Endothelial cell of umbilical vein (primary cell): ENCODE data around the gene MYOG. TPM values are rescaled to one million over a fixed set of nuclear protein-coding genes. Genes with fewer than 3 reads are reported as not detected.

Source experiments
- BruUV-seq: library from RNA; stranded (reverse); fragments of 400-500 nt; replicated peaks from 2 replicates; lab custom pipeline; 2021; lab: Mats Ljungman, UMichigan
- CTCF ChIA-PET: fragments of 300-600, 350-600 bp; sonication (Branson Sonifier 250); formaldehyde crosslinking; loops from one replicate; lab custom pipeline; 2021; ENCODE audit warnings: antibody characterized with exemption, inconsistent platforms; lab: Charles Lee
- POLR2A ChIA-PET: fragments of 300-600, 350-600 bp; sonication (Branson Sonifier 250); formaldehyde crosslinking; loops from one replicate; lab custom pipeline; 2021; ENCODE audit warnings: antibody characterized with exemption, inconsistent platforms; lab: Charles Lee
- DNase-seq: peaks from one replicate; pipeline ENCODE4 v3.0.0-alpha.2; 2011; ENCODE audit warnings: low read depth, low spot score
- FAIRE-seq: peaks from 2 replicates; lab custom pipeline; 2011; peaks lifted over from hg19 to GRCh38; lab: Jason Lieb, UNC
- H2AFZ ChIP-seq: 2 replicates; pipeline ENCODE4 v1.6.0; 2012; ENCODE audit warnings: low read depth, low read length, control low read depth, inconsistent platforms
- H3K27ac ChIP-seq: 2 replicates; pipeline ENCODE4 v1.5.1; 2011; ENCODE audit warnings: low read depth, mild to moderate bottlenecking, control low read depth, low read length, moderate library complexity; ENCODE audit not compliant: insufficient read depth
- H3K27me3 ChIP-seq, 2 experiments: 2 replicates each; pipeline versions ENCODE4 v1.6.0 to v1.6.1; 2011; ENCODE audit warnings: low read length in 2 of 2, mixed read lengths in 1 of 2; ENCODE audit not compliant: control insufficient read depth in 2 of 2, insufficient read depth in 2 of 2
- H3K36me3 ChIP-seq, 2 experiments: 2 replicates in 1 of 2; 3 replicates in 1 of 2; pipeline ENCODE4 v1.5.1; 2011; ENCODE audit warnings: low read length in 2 of 2, mild to moderate bottlenecking in 1 of 2, moderate library complexity in 1 of 2; ENCODE audit not compliant: control insufficient read depth in 2 of 2, insufficient read depth in 2 of 2; ENCODE audit errors: extremely low read depth in 1 of 2
- H3K4me1 ChIP-seq: 3 replicates; pipeline ENCODE4 v1.5.1; 2011; ENCODE audit warnings: mild to moderate bottlenecking, low read length; ENCODE audit not compliant: control insufficient read depth, insufficient read depth; ENCODE audit errors: extremely low read depth
- H3K4me2 ChIP-seq: 2 replicates; pipeline ENCODE4 v1.6.1; 2011; ENCODE audit warnings: low read length, control low read depth, mixed read lengths; ENCODE audit not compliant: insufficient read depth
- H3K4me3 ChIP-seq, 3 experiments: fragments of 200-600 bp in 1 of 3; sonication (generic), shearing (Covaris generic) in 1 of 3; replicated peaks in 1 of 3; 2 replicates each; pipeline ENCODE4 v1.5.1; 2011 to 2016; ENCODE audit warnings: control low read depth in 3 of 3, low read length in 3 of 3, mild to moderate bottlenecking in 2 of 3, inconsistent platforms in 1 of 3, low read depth in 1 of 3, moderate library complexity in 1 of 3; ENCODE audit not compliant: insufficient read depth in 1 of 3
- H3K79me2 ChIP-seq: 2 replicates; pipeline ENCODE4 v1.6.0; 2012; ENCODE audit warnings: low read length, inconsistent platforms; ENCODE audit not compliant: control insufficient read depth, insufficient read depth
- H3K9ac ChIP-seq: replicated peaks from 2 replicates; pipeline ENCODE3; 2011; ENCODE audit warnings: low read length, control low read depth; ENCODE audit not compliant: insufficient read depth; ENCODE audit errors: extremely low read depth
- H3K9me1 ChIP-seq: replicated peaks from 3 replicates; pipeline ENCODE4 v1.6.0; 2011; ENCODE audit warnings: mild to moderate bottlenecking, low read length; ENCODE audit not compliant: control insufficient read depth, insufficient read depth; ENCODE audit errors: extremely low read depth
- H3K9me3 ChIP-seq: replicated peaks from 2 replicates; pipeline ENCODE4 v1.5.1; 2012; ENCODE audit warnings: low read length, inconsistent platforms; ENCODE audit not compliant: control insufficient read depth, insufficient read depth
- H4K20me1 ChIP-seq: replicated peaks from 2 replicates; pipeline ENCODE3; 2011; ENCODE audit warnings: mild to moderate bottlenecking, low read length; ENCODE audit not compliant: control insufficient read depth, insufficient read depth; ENCODE audit errors: extremely low read depth
- CTCF ChIP-seq, 2 donors: IDR thresholded peaks; 1 replicate in 1 of 2; 2 replicates in 1 of 2; pipeline ENCODE4 v1.5.1; 2011; ENCODE audit warnings: low read length in 2 of 2, mild to moderate bottlenecking in 2 of 2, moderate library complexity in 2 of 2, control low read depth in 1 of 2, inconsistent platforms in 1 of 2, low read depth in 1 of 2; ENCODE audit not compliant: insufficient read depth in 1 of 2; ENCODE audit errors: extremely low read depth in 1 of 2
- EZH2 ChIP-seq: IDR thresholded peaks from 2 replicates; pipeline ENCODE4 v1.6.1; 2012; ENCODE audit warnings: borderline replicate concordance, low read depth, mild to moderate bottlenecking, moderate library complexity, low read length, inconsistent platforms; ENCODE audit not compliant: severe bottlenecking
- FOS ChIP-seq: IDR thresholded peaks from 2 replicates; pipeline ENCODE4 v1.6.1; 2011; ENCODE audit warnings: mild to moderate bottlenecking, low read length, moderate library complexity, borderline replicate concordance; ENCODE audit not compliant: insufficient read depth
- GATA2 ChIP-seq: IDR thresholded peaks from 2 replicates; pipeline ENCODE4 v1.7.0; 2011; ENCODE audit warnings: low read depth, mild to moderate bottlenecking, moderate library complexity, mixed read lengths, low read length; ENCODE audit not compliant: insufficient read length, insufficient read depth
- JUN ChIP-seq: IDR thresholded peaks from 2 replicates; pipeline ENCODE4 v1.6.1; 2011; ENCODE audit warnings: borderline replicate concordance, low read depth; ENCODE audit not compliant: insufficient read length, insufficient read depth
- POLR2A ChIP-seq: IDR thresholded peaks from 2 replicates; pipeline ENCODE4 v1.6.1; 2012; ENCODE audit warnings: low read depth, mild to moderate bottlenecking, control low read depth, low read length
- POLR2AphosphoS5 ChIP-seq: IDR thresholded peaks from 2 replicates; pipeline ENCODE4 v1.6.1; 2012; ENCODE audit warnings: low read depth, mild to moderate bottlenecking, control low read depth, low read length, moderate library complexity; ENCODE audit not compliant: insufficient read depth
- dilution Hi-C: fragments of 300-500 bp; cut with MboI; formaldehyde crosslinking; loops from one replicate; pipeline ENCODE4 v1.15.0; 2019; ENCODE audit warnings: low sequenced_read_pairs; ENCODE audit not compliant: extremely low pct_ligation_motif_present
- intact Hi-C: fragments of 100-400 bp; cut with micrococcal nuclease; formaldehyde crosslinking; loops from one replicate; pipeline ENCODE4 v1.10.0; 2022
- polyA plus RNA-seq, 4 experiments: library from polyadenylated mRNA; depleted of rRNA in 3 of 4; stranded (reverse) in 3 of 4; unstranded in 1 of 4; fragments of >200 nt; gene quantifications; 2 replicates each; pipeline versions ENCODE4 v1.2.1 to v1.2.3, GENCODE V29; 2011 to 2012; ENCODE audit warnings: missing spikeins in 1 of 4
- total RNA-seq: library from RNA; stranded (reverse); gene quantifications from 2 replicates; pipeline ENCODE4 v1.2.3, GENCODE V29; 2021

MYOG gene
- total and polyA plus RNA-seq, 2 donors (not counting 3 experiments of a cell fraction or from before 2014, with no cell fraction given): not detected

GRCh38 chr1:203126866-203127665 is 41.3 kb upstream of the MYOG start:
- dilution Hi-C loops (no loop called here), intact Hi-C loops (no loop called here)
- H3K27ac ChIP-seq: no peak overlapping the region
- DNase-seq (no peak), FAIRE-seq (no peak)
- H4K20me1 ChIP-seq: no peaks in the 10 kb centered on the region
- no peak overlapping the region for H2AFZ ChIP-seq
- CTCF ChIA-PET: interaction anchor here (0.6 to 3.8 kb wide), 12 partner anchors 9 to 1032 kb away, joined by 3 to 47 read pairs (median 5); partner anchors contain the start of gene MYOG
- TF ChIP-seq POLR2AphosphoS5 (no peak), POLR2A (no peak), CTCF (IDR thresholded peaks at IDR 0.05; ENCODE audit: extremely low read depth in 1 of 2, insufficient read depth in 1 of 2, low read depth in 1 of 2, low read length in 2 of 2) (no peak), EZH2 (no peak), JUN (no peak), GATA2 (no peak), FOS (no peak)
- peaks cover 25 to 51% of the 10 kb centered on the region in 2 experiments for H3K27me3 ChIP-seq
- H3K4me2 ChIP-seq: no peak overlapping the region
- no TSS peak for BruUV-seq
- no peaks in the 10 kb centered on the region for H3K79me2 ChIP-seq
- H3K9me3 ChIP-seq: no peaks in the 10 kb centered on the region
- no peak overlapping the region for H3K9ac ChIP-seq
- no peak overlapping the region for H3K4me3 ChIP-seq
- no peaks in the 10 kb centered on the region for H3K36me3 ChIP-seq
- H3K9me1 ChIP-seq: no peaks in the 10 kb centered on the region
- POLR2A ChIA-PET: no interaction called here
- H3K4me1 ChIP-seq: peaks cover 4% of the 10 kb centered on the region
